HG02884 (cell line): ENCODE measurements around the gene MPV17.
"Not testable (repeated sequence)": the region's sequence is repeated elsewhere in the genome, so short reads cannot be mapped to it uniquely, and the experiment has no call there.

Experiments
- ATAC-seq: cut with Tn5 transposase; IDR thresholded peaks from one replicate; pipeline ENCODE4 v1.9.1; 2021; ENCODE audit warnings: mild to moderate bottlenecking, moderate library complexity; ENCODE audit not compliant: unreplicated experiment

Gene MPV17

DNA sequence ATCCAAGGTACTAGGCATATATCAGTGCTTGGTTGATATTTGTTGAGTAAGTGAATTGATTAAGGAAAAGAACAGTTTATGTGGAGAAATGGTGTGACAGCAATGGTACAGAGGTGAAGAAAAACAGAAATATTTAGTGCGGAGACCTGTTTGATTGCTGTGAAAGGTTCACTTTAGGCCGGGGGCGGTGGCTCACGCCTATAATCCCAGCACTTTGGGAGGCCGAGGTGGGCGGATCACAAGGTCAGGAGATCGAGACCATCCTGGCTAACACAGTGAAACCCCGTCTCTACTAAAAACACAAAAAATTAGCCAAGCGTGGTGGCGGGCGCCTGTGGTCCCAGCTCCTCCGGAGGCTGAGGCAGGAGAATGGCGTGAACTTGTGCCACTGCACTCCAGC lies 54.6 kb downstream of the MPV17 start:
- not testable (repeated sequence) for ATAC-seq

DNA sequence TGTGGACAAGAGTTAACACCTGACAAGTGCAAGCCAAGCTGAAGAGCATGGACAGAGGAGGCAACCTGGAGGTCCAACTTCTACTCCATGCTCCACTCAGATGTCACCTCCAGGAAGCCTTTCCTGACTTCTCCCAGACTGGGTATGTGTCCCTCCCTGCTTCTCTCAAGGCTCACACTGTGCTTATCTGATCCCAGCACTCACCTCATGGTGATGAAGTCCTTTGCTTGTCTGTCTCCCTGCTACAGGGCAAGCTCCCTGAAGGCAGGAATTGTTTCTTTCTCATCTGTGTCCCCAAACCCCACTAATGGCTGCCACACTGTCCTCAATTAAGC lies 57.4 kb downstream of the MPV17 start:
- ATAC-seq: no peak

DNA sequence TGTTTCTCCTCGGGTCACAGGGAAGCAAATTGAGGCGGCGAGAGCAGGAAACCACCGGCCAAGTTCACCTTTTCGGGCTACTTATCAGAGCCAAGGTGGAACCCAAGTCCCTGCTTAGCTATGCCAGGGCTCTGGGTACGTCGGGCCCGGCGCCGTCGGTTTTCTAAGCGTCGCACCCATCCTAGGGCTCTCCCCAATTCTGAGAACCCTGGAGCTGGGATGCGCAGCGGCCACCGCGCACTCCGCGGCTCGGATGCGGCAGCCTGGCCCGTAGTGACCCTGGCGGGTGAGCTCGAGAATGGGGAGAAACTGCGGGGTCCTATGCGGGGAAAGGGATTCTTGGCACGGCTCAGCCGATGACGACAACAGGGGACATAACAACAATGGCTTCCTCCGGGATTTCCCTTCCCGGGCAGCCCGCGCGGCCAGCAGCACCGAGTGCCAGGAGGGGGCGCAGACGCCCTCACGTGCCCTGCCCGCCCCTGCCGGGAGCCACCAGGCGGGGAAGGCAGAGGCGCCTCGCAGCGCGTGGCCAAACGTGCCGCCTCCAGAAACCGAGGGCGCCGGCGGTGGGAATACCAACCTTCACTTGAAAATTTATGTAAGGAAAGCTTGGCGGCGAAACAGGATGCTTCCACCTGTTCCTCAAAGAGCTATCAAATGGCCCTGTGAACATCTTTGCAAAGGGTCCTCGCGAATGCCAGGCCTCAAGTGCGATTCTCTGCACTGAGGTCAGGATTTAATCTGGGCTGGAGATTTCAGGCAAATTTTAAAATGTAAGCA lies 58.0 kb downstream of the MPV17 start:
- no peak for ATAC-seq

DNA sequence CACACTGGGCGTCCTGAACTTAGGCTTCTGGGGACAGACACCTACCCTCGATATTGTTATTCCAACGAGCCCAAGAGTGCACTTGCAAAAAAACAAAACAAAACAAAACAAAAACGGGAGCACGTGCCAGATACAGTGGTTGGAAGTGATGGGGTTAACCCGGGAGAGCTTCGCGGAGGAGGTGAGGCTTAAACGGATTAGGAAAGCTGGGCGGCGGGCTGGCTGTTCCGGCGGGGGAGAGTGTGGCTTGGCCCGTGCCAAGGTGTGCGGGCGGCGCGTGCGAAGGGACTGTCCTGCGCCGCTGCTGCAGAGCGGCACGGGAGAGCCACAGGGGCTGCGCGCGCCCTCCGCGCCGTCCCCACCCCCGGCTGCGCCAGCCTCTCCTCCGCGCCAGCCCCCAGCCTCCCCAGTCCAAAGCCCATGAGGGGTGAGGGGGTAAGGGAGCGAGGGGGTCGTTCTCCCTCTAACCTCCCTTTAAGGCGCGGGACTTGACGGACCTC lies 58.6 kb downstream of the MPV17 start:
- ATAC-seq: no peak

DNA sequence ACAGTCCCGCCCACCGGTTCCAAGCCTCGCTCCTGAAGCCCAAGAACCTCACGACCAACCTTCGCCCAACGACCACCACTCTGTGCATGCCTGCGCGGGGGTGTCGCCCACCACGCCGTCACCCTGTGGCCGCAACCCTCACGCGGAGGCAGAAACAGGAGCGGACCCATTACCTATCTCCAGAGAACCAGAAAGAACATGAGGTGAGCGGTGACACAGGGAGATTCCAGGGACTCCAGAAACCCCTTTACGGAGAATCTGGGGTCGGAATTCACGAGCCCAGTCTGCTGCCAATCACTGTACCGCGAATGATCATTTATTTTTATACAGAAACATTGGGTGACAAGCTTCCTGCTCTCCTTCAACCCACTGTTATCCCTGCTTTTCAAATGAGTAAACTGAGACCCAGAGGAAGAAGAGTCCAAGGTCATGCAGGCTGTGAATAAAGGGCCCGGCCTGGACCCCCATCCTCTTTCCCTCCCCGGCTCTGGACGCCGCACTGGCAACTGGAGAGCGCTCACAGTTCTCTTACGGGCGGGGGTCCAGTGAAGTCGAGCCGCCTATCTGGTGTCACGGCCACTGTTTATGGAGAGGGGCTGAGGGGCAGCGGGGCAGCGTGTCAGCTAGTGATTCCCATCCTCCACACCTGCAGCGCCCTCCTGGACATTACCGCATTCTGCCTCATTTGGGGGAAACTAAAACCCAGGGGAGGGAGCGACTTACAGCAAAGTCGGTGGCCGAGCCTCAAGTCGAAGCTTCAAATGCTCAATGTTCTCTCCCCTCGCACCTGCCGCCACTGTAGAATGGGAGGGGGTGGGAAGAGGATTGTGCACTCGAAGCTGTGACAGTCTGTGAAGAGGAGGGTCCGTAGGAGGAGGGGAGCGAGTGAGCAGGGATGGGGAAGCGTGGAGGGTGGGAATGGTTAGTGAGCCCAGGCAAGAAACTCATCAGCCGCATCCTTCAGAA lies 59.3 kb downstream of the MPV17 start:
- no peak for ATAC-seq

DNA sequence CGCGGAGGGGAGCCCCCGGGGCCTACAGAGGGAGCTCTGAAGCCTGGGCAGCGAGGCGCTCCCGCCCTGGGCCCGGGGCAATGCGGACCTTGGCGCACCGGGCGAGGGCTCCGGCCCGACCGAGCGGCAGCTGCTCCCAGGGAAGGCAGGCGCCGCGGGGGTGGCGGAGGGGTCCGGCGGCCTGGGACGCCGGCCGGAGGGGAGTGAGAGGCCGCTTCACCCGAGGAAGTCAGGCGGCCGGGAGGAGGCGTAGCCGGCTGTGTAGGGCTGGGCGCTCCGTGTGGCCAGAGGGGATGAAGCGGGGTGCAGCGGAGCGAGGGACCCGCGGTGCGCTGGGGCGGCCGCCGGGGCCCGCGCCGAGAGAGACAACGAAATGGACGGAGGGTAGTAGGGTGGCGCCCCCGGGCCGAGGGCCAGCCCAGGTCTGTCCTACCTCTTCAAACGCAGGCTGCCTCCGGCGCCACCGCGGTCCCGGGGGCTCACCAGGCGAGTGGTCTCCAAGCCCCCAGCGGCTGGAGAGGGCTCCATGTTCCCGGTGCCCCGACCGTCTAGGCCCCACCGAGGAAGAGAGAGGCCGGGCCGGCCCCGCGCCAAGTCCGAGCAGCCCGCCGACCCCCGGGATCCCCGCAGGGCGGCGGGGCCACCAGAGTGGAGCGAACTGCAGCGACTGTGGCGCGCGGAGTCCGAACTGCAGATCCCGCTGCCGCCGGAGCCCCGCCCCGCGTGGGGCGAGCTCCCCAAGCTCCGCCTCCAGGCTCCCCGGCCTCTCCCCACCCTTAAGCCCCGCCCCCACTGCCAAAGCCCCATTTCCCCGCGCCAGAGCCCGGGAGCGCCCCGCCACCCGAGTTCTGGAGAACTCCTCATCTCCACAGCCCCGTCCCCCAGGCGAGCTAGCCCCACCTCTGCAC lies 60.3 kb downstream of the MPV17 start, which contains the start of gene SLC30A3:
Gene SLC30A3, minus strand, starts transcription at position 669 of the 908 bp plus-strand sequence. Its CDS starts 141 bp downstream, at position 528.
- ATAC-seq: no peak

DNA sequence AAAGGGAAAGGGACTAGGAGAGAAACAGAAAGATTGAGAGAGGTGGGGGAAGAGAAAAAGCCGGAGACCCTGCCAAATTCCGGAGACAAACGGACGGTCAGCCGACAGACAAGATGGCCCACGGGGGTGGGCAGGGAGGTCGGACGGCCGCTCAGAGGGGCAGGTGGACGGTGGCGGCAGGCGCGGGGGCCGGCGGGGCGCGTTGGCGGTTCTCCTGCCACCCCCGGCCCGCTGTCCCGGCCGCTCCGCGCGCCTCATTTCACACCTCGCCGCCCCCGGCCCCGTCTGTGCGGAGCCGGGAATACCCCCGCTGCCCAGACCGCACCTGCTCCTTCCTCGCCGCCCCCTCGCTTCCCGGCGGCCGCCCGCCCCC lies 61.0 kb downstream of the MPV17 start:
- ATAC-seq: no peak

DNA sequence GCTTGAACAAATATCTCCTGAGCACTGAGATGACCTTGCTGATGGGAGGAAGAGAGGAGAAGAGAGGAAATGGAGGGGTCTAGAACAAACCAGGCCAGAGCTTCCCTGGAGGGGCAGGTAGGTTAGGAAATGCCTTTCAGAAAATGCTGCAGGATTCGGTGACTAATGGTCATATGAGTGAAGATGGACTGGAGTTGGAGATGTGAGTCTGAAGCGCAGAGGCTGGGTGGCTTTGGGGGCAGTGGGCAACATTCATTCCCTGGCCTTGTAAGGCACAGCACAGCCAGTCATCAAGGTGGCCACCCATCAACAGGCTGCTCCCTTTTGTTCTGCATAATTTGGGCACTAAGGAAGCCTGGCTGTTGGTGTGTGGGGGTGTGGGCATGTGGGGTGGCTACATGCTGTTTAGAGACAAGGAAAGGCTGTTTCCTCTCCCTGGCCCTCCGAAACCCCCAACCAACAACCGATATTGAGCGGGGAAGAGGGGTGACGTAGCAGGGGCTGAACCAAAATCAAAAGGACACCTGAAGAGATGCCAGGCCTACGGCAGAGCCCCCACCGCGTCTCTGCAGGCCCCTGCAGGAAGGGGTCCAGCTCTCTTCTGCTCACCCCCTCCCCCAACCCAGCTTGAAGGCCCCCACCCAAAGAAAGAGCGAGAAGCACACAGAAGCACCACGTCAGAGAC lies 61.5 kb downstream of the MPV17 start:
- no peak for ATAC-seq
